C1 segment of cervical spinal cord (tissue), 14 donors: ENCODE data around the gene LTV1.

Experiments
- DNase-seq, 14 donors: peaks; one replicate each; lab custom pipeline; 2025; lab: John Stamatoyannopoulos, UW

Gene LTV1

DNA sequence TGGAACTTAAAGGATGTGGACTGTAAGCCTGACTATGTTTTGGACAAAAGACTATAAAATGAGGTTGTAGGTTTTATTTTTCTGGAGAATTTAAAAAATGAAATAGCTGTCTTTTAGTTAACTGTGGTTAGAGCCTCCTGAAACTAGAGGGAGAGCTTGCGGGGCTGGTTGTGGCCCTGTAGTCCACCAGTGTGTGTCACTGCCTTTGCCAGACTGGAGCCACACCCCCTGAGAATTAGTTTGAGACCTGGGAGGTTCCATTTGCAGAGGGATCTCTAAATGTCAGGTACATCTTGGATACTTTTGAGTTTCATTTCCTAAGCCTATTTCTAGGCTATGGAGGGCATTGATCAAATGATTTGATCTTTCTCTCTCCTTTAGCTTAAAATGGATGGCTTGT is 42.0 kb downstream of the LTV1 start:
- DNase-seq, result no peak

DNA sequence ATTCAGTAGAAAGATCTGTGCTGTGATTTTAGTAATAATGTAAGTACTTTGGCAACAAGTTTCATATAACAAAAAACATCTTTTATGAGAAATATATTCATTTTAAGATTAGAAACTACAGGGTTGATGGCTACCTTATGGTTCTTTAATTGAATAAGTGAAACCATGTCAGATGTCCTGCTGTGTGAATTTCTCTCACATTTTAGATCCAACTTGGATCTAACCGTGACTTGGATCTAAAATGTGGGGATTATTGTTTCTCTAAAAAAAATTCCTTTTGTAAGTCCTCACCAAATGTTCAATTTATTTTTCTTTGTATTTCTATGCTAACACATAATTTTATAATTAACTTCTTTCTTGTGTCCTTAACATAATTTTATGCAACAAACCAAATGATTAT is 51.5 kb downstream of the LTV1 start:
- DNase-seq, result no peak

DNA sequence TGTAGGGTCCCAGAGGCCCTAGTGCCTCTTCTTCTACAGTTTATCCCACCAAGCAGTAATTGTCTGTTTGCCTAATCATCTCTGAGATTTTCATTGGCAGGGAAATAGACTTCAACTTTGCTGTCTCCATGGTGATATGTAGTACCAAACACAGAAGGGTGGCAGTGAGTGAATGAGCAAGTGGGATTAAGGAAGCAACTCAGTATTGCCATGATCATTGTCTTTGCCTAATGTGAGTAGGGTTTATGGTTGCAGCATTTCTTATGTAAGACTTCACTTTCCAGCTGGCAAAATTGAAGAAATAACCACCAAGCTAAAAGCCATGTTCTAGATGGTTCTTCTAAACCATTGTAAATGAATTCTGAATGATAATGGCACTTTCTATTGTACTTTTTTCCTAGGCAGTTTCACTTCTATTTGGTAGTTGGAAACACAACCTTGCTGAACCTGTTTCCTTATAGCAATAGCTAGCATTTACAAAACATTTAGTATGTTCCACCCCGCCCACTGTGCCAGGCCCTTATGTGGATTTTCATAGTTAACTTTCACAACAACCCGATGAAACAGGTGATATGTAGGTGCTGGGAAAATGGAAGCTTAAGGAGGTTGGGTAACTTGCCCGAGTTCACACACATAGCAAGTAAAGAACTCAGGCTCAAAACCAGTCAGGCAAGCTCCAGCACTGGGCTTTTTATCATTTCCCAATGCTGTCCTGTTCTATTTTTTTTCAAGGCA is 53.2 kb downstream of the LTV1 start:
- DNase-seq, result no peak

DNA sequence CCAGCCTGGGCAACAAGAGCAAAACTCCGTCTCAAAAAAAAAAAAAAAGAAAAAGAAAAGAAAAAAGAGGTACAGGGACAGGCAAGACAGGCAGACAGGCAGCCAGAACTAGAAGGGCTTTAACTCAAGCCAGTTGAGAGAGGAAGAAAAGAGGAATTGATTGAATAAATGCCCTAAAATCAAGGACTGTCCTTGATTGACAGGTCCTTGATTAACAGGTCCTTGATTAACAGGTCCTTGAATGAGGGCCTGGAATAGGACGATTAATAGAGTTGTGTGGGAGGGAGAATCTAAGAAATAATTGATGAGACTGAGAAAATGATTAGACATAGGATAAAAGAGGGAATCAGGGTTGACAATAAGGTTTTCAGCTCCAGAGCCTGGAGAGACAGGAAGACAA is 57.2 kb downstream of the LTV1 start:
- DNase-seq, result no peak

DNA sequence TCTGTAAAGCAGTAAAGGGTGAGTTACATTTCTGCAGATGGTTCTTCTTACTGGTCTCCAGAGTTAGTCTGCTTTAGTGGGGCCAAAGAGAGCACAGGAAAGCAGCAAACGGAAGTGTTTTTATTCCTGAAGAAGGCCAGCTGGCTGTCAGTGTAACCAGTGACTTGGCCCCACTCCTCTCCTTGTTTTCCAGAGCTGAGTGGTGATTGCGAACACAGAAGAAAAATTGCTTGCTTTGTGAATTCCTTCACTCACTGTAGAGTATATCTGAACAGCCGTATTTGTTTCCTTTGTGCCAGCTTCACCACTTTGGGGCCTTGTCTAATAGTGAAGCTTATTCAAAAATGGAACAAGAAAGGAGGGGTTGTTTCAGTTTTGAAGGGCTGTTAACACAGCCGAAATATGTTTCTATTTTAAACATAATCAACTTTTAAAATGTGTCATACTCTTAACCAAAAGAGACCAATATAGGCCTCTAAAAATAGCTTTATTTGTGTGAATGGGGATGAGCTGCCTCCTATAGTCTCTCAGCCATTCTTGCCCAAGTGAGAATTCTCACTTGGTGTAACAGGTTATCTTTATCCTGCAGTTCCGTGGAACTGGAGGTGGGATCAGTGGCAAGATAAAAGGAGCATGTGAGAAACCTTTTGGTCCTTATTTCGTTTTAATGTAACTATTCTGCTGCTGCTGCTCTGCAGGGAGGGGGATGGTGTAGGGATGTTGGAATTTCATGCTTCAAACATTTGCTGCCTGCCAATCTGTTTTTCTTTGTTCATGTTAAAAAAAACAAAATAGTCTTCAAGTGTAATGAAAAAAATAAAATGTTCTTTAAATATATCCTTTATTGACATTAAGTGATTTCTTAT is 59.0 kb downstream of the LTV1 start:
- peak in 1 of 14 donors; percentile 1 for DNase-seq

DNA sequence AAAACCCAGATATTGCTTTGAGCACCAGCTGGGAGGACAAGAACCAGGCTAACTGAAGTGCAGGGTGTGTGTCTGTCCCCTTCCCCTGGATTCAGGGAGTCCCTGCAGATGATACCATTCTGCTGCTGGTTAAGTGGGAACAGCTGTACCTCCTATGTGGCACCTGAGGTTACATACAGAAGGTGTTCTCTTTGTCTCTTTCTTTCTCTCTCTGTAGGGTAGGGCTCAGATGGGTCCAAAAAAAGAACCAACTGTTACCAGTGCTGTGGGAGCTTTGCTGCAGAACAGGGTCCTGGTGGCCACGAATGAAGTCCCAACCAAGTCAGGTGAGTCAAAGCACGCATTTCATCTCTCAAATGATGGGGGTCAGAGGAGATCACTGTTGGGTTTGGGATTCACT is 59.7 kb downstream of the LTV1 start:
- no peak for DNase-seq

DNA sequence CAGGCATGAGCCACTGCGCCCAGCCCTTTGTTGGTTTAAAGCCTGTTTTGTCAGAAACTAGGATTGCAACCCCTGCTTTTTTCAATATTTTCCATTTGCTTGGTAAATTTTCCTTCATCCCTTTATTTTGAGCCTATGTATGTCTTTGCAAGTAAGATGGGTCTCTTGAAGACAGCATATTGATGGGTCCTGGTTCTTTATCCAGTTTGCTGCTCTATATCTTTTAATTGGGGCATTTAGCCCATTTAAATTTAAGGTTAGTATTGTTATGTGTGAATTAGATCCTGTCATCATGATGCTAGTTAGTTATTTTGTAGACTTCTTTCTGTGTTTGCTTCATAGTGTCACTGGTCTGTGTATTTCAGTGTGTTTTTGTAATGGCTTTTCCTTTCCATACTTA is 67.9 kb downstream of the LTV1 start:
- no peak for DNase-seq

DNA sequence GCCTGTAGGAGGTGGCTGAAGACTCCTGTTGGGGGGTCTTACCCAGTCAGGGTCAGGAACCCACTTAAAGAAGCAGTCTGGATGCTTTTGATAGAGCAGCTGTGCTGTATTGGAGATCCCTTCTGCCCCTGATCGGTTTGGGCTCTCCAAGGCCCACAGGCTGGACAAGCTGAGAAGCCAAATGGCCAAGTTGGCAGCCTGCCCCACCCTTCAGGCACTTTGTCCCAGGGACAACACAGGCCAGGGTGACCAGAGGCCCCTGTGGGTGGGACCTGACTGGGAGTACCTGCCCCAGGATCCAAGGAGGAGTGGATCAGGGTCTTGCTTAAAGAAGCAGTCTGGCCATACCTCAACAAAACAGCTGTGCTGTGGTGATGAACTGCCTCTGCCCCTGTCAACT is 69.5 kb downstream of the LTV1 start:
- no peak for DNase-seq
